ENCODE results near the gene LINC00305.

LINC00305 gene

DNA sequence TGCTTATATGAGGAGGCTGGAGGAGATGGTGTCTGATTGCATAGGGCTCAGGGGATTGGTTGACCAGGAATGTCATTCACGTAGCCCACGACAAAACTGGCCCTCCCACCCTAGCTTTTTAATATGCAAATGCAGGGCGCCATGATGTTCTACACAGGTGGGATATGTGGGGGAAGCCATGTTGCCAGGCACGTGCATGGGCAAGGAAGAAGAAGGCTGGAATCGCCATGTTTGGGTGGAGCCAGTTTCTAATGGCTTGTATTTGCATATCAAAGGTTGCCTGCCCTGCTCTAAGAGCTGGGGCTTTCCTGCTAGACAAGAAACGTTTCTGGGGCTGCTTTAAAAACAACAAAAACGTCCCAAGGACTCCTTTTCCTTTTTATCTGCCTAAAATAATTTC, 26.5 kb upstream of the LINC00305 start:
- Histone ChIP-seq H2AFZ (ENCODE audit: low read depth, low read length) (no peak overlapping the region), H3K9me3 (ENCODE audit: insufficient read depth, low read length, severe bottlenecking) (no peaks in the 10 kb centered on the region), H3K9ac (ENCODE audit: low read depth, low read length) (no peak overlapping the region), H4K20me1 (ENCODE audit: insufficient read depth, low read length) (no peaks in the 10 kb centered on the region), H3K4me3 (ENCODE audit: low read depth in 1 of 2, low read length in 2 of 2) (no peak overlapping the region), H3K79me2 (ENCODE audit: insufficient read depth, low read length) (no peaks in the 10 kb centered on the region), H3K36me3 (ENCODE audit: insufficient read depth, low read length) (no peaks in the 10 kb centered on the region), H3K4me1 (ENCODE audit: insufficient read depth, low read length) (no peaks in the 10 kb centered on the region), H3K27me3 (ENCODE audit: insufficient read depth, low read length, poor library complexity) (no peaks in the 10 kb centered on the region), H3K27ac (ENCODE audit: low read length) (no peak overlapping the region), H3K4me2 (ENCODE audit: insufficient read depth, low read length) (no peak overlapping the region)
- TF ChIP-seq EZH2 (IDR thresholded peaks at IDR 0.05; ENCODE audit: borderline replicate concordance, low read depth, low read length, severe bottlenecking): no peak
- TF ChIP-seq, protein P1, sequence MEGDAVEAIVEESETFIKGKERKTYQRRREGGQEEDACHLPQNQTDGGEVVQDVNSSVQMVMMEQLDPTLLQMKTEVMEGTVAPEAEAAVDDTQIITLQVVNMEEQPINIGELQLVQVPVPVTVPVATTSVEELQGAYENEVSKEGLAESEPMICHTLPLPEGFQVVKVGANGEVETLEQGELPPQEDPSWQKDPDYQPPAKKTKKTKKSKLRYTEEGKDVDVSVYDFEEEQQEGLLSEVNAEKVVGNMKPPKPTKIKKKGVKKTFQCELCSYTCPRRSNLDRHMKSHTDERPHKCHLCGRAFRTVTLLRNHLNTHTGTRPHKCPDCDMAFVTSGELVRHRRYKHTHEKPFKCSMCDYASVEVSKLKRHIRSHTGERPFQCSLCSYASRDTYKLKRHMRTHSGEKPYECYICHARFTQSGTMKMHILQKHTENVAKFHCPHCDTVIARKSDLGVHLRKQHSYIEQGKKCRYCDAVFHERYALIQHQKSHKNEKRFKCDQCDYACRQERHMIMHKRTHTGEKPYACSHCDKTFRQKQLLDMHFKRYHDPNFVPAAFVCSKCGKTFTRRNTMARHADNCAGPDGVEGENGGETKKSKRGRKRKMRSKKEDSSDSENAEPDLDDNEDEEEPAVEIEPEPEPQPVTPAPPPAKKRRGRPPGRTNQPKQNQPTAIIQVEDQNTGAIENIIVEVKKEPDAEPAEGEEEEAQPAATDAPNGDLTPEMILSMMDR (IDR thresholded peaks at IDR 0.05; ENCODE audit: borderline replicate concordance, extremely low read depth, low read length, poor library complexity, severe bottlenecking): no peak
- DNase-seq (no peak), ATAC-seq (ENCODE audit: insufficient read depth, low read depth) (no peak)

DNA sequence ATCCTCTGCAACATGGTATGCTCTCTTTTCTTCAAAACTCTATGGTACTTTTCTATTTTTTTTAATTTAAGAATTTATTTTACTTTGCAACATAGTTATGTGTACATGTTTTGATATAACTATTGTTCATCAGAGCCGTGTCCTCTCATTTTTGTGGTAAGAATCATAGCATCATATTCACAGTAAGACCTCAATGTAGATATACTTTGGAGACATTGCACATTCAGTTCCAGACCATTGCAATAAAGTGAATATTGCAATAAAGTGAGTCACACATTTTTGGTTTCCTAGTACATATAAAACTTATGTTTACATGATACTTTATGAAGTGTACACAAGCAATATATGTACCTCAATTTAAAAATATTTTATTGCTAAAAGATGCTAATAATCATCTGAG, 22.7 kb upstream of the LINC00305 start:
- DNase-seq (no peak), ATAC-seq (ENCODE audit: insufficient read depth, low read depth) (no peak)
- H3K27ac ChIP-seq (ENCODE audit: low read length): no peak overlapping the region
- H3K4me1 ChIP-seq (ENCODE audit: insufficient read depth, low read length): no peaks in the 10 kb centered on the region
- H3K36me3 ChIP-seq (ENCODE audit: insufficient read depth, low read length): no peaks in the 10 kb centered on the region
- TF ChIP-seq EZH2 (IDR thresholded peaks at IDR 0.05; ENCODE audit: borderline replicate concordance, low read depth, low read length, severe bottlenecking): no peak
- TF ChIP-seq, protein P1 (IDR thresholded peaks at IDR 0.05; ENCODE audit: borderline replicate concordance, extremely low read depth, low read length, poor library complexity, severe bottlenecking): no peak
- H3K4me3 ChIP-seq (ENCODE audit: low read depth in 1 of 2, low read length in 2 of 2): no peak overlapping the region
- H3K79me2 ChIP-seq (ENCODE audit: insufficient read depth, low read length): no peaks in the 10 kb centered on the region
- no peaks in the 10 kb centered on the region for H4K20me1 ChIP-seq (ENCODE audit: insufficient read depth, low read length)
- H3K9me3 ChIP-seq (ENCODE audit: insufficient read depth, low read length, severe bottlenecking): no peaks in the 10 kb centered on the region
- H3K4me2 ChIP-seq (ENCODE audit: insufficient read depth, low read length): no peak overlapping the region
- H3K27me3 ChIP-seq (ENCODE audit: insufficient read depth, low read length, poor library complexity): peaks cover 3% of the 10 kb centered on the region
- no peak overlapping the region for H2AFZ ChIP-seq (ENCODE audit: low read depth, low read length)
- no peak overlapping the region for H3K9ac ChIP-seq (ENCODE audit: low read depth, low read length)

DNA sequence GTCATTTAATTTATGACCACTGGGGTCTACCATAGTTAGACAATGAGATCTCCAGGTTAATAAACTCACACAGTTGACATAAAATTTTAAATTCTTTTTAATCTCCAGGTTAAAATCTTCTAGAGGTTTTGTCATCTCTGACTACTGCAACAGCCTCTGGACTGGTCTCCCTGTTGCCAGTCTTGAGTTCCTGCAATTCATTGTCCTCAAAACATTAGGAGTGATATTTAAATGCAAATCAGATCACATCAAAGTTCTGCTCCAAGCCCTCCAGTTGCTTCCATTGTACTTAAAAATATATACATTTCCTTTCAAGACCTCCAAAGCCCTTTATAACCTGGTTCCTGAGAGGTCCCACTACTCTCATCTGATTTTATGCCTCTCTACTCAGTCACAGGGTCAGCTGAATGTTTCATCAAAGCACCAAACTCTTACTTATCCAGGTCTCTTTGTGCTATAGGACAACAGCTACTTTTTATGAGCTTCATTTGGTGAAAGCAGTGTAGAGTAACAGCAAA, 18.6 kb upstream of the LINC00305 start:
- H3K36me3 ChIP-seq (ENCODE audit: insufficient read depth, low read length): no peaks in the 10 kb centered on the region
- H3K9ac ChIP-seq (ENCODE audit: low read depth, low read length): no peak overlapping the region
- H3K79me2 ChIP-seq (ENCODE audit: insufficient read depth, low read length): no peaks in the 10 kb centered on the region
- no peak overlapping the region for H2AFZ ChIP-seq (ENCODE audit: low read depth, low read length)
- no peaks in the 10 kb centered on the region for H3K4me1 ChIP-seq (ENCODE audit: insufficient read depth, low read length)
- TF ChIP-seq EZH2 (IDR thresholded peaks at IDR 0.05; ENCODE audit: borderline replicate concordance, low read depth, low read length, severe bottlenecking): no peak
- TF ChIP-seq, protein P1 (IDR thresholded peaks at IDR 0.05; ENCODE audit: borderline replicate concordance, extremely low read depth, low read length, poor library complexity, severe bottlenecking): no peak
- H3K9me3 ChIP-seq (ENCODE audit: insufficient read depth, low read length, severe bottlenecking): no peaks in the 10 kb centered on the region
- peaks cover 3% of the 10 kb centered on the region for H3K27me3 ChIP-seq (ENCODE audit: insufficient read depth, low read length, poor library complexity)
- no peak for ATAC-seq (ENCODE audit: insufficient read depth, low read depth)
- H4K20me1 ChIP-seq (ENCODE audit: insufficient read depth, low read length): no peaks in the 10 kb centered on the region
- no peak overlapping the region for H3K4me3 ChIP-seq (ENCODE audit: low read depth in 1 of 2, low read length in 2 of 2)
- H3K27ac ChIP-seq (ENCODE audit: low read length): no peak overlapping the region
- no peak overlapping the region for H3K4me2 ChIP-seq (ENCODE audit: insufficient read depth, low read length)
- DNase-seq: no peak

- H3K27ac ChIP-seq (ENCODE audit: low read length): no peak overlapping the region
- H3K27me3 ChIP-seq (ENCODE audit: insufficient read depth, low read length, poor library complexity): peaks cover 3% of the 10 kb centered on the region
- no peak overlapping the region for H3K4me3 ChIP-seq (ENCODE audit: low read depth in 1 of 2, low read length in 2 of 2)
- no peak for ATAC-seq (ENCODE audit: insufficient read depth, low read depth)
- DNase-seq: no peak
- no peaks in the 10 kb centered on the region for H3K36me3 ChIP-seq (ENCODE audit: insufficient read depth, low read length)
- H3K79me2 ChIP-seq (ENCODE audit: insufficient read depth, low read length): no peaks in the 10 kb centered on the region
- H3K4me2 ChIP-seq (ENCODE audit: insufficient read depth, low read length): no peak overlapping the region
- no peak for TF ChIP-seq EZH2 (IDR thresholded peaks at IDR 0.05; ENCODE audit: borderline replicate concordance, low read depth, low read length, severe bottlenecking)
- TF ChIP-seq, protein P1 (IDR thresholded peaks at IDR 0.05; ENCODE audit: borderline replicate concordance, extremely low read depth, low read length, poor library complexity, severe bottlenecking): no peak
- H2AFZ ChIP-seq (ENCODE audit: low read depth, low read length): no peak overlapping the region
- H4K20me1 ChIP-seq (ENCODE audit: insufficient read depth, low read length): no peaks in the 10 kb centered on the region
- no peaks in the 10 kb centered on the region for H3K4me1 ChIP-seq (ENCODE audit: insufficient read depth, low read length)
- no peaks in the 10 kb centered on the region for H3K9me3 ChIP-seq (ENCODE audit: insufficient read depth, low read length, severe bottlenecking)
- H3K9ac ChIP-seq (ENCODE audit: low read depth, low read length): no peak overlapping the region
Observed at GRCh38 chr18:64165906-64166305, 17.0 kb upstream of the LINC00305 start.
